Osteocyte (in vitro differentiated cells): Measurements from ENCODE around the gene ATP6V0A1. TPM values are rescaled to one million over a fixed set of nuclear protein-coding genes. Genes with fewer than 3 reads are reported as not detected.

ENCODE experiments used
- DNase-seq: peaks from one replicate; pipeline ENCODE4 v3.0.0; 2021; ENCODE audit warnings: mixed read lengths; ENCODE audit not compliant: unreplicated experiment; ENCODE audit errors: extremely low spot score
- H3K27ac Mint-ChIP-seq: one replicate; pipeline ENCODE4 v1.8.0; 2021; ENCODE audit warnings: mild to moderate bottlenecking, mixed read lengths; ENCODE audit not compliant: unreplicated experiment
- H3K27me3 Mint-ChIP-seq: one replicate; pipeline ENCODE4 v1.8.0; 2021; ENCODE audit warnings: mixed read lengths; ENCODE audit not compliant: unreplicated experiment
- H3K36me3 Mint-ChIP-seq: one replicate; pipeline ENCODE4 v1.8.0; 2021; ENCODE audit warnings: mixed read lengths; ENCODE audit not compliant: unreplicated experiment
- H3K4me1 Mint-ChIP-seq: one replicate; pipeline ENCODE4 v1.8.0; 2021; ENCODE audit warnings: mixed read lengths; ENCODE audit not compliant: unreplicated experiment
- H3K4me3 Mint-ChIP-seq: one replicate; pipeline ENCODE4 v1.8.0; 2021; ENCODE audit warnings: mild to moderate bottlenecking, moderate library complexity, mixed read lengths; ENCODE audit not compliant: unreplicated experiment
- H3K9me3 Mint-ChIP-seq: one replicate; pipeline ENCODE4 v1.8.0; 2021; ENCODE audit warnings: mixed read lengths; ENCODE audit not compliant: unreplicated experiment
- total RNA-seq: library from RNA; stranded (reverse); gene quantifications from 2 replicates; pipeline ENCODE4 v1.2.1, GENCODE V29; 2021
- TF ChIP-seq, protein P1 (sequence below): fragments of 200-600 bp; sonication (generic); IDR thresholded peaks from 2 replicates; pipeline ENCODE4 v1.5.0; 2021; ENCODE audit warnings: antibody characterized with exemption, mild to moderate bottlenecking, moderate library complexity

Gene ATP6V0A1
- total RNA-seq, 1 donor from 2014 or later, result 63.2 TPM

DNA sequence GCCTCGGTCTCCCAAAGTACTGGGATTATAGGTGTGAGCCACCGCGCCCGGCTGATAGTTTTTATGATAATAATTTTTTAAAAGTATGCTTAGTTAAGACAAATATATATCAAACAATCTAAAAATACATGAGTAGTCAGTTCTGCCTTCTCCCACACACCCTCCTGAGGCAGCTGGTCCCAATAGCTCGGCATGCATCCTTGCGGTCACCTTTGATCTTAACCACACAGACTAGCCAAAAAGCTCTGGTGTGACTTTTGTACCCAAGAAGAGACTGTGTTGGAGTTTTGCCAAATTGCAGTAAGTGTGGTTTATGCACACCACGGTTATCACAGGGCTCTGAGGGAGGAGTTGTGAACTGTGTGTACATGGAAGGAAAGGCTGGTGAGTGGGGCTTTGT is 25.6 kb downstream of the ATP6V0A1 start:
- H3K9me3 Mint-ChIP-seq, result no peaks in the 10 kb centered on the region
- no peak overlapping the region for H3K4me3 Mint-ChIP-seq
- no peak overlapping the region for H3K27ac Mint-ChIP-seq
- DNase-seq, result no peak
- no peaks in the 10 kb centered on the region for H3K27me3 Mint-ChIP-seq
- peaks cover 7% of the 10 kb centered on the region for H3K4me1 Mint-ChIP-seq
- TF ChIP-seq, protein P1, sequence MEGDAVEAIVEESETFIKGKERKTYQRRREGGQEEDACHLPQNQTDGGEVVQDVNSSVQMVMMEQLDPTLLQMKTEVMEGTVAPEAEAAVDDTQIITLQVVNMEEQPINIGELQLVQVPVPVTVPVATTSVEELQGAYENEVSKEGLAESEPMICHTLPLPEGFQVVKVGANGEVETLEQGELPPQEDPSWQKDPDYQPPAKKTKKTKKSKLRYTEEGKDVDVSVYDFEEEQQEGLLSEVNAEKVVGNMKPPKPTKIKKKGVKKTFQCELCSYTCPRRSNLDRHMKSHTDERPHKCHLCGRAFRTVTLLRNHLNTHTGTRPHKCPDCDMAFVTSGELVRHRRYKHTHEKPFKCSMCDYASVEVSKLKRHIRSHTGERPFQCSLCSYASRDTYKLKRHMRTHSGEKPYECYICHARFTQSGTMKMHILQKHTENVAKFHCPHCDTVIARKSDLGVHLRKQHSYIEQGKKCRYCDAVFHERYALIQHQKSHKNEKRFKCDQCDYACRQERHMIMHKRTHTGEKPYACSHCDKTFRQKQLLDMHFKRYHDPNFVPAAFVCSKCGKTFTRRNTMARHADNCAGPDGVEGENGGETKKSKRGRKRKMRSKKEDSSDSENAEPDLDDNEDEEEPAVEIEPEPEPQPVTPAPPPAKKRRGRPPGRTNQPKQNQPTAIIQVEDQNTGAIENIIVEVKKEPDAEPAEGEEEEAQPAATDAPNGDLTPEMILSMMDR, result no peak
- peaks cover 28% of the 10 kb centered on the region for H3K36me3 Mint-ChIP-seq

DNA sequence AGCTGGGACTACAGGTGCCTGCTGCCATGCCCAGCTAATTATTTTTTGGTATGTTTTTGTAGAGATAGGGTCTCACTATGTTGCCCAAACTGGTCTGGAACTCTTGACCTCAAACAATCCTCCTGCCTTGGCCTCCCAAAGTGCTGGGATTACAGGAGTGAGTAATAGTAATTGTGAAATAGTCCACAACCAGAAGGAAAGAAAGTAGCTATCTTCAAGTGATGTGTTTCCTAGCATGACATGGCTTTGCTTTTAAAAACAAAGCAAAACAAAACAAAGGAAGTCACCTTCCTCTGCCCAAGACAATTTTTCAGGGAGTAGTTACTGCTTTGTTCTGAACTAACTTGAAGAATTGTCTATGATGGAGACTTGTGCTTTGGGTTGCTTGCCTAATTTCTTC is 27.0 kb downstream of the ATP6V0A1 start:
- no peak overlapping the region for H3K27ac Mint-ChIP-seq
- no peak for DNase-seq
- TF ChIP-seq, protein P1, result no peak
- H3K4me1 Mint-ChIP-seq, result peaks cover 7% of the 10 kb centered on the region
- no peaks in the 10 kb centered on the region for H3K27me3 Mint-ChIP-seq
- H3K36me3 Mint-ChIP-seq, result peaks cover 33% of the 10 kb centered on the region
- H3K4me3 Mint-ChIP-seq, result no peak overlapping the region
- no peaks in the 10 kb centered on the region for H3K9me3 Mint-ChIP-seq

DNA sequence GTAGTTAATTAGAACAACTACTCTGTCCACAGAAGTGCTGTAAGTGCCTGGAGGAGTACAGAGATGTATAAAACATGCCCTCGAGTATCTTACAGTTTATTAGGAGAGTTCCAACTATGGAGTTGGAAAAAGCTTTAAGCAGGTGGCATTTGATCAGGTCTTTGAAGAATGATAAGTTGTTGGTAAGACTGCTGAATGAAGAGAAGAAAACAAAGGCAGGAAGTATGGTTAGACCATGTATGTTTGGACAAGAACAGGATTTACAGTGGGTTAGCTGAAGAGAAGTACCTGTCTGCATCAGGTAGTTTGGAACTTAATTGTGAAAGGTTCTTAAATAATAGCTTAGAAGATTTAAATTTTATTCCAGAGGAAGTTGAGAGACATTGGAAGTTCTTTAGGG is 29.4 kb downstream of the ATP6V0A1 start:
- Mint-ChIP-seq H3K36me3 (peaks cover 36% of the 10 kb centered on the region), H3K4me1 (peaks cover 3% of the 10 kb centered on the region), H3K4me3 (no peak overlapping the region), H3K27ac (no peak overlapping the region), H3K9me3 (no peaks in the 10 kb centered on the region), H3K27me3 (no peaks in the 10 kb centered on the region)
- no peak for DNase-seq
- TF ChIP-seq, protein P1, result no peak

GRCh38 chr17:42493319-42493718 is 34.6 kb downstream of the ATP6V0A1 start:
- H3K4me1 Mint-ChIP-seq, result no peaks in the 10 kb centered on the region
- H3K36me3 Mint-ChIP-seq, result peaks cover 38% of the 10 kb centered on the region
- no peak overlapping the region for H3K4me3 Mint-ChIP-seq
- H3K9me3 Mint-ChIP-seq, result no peaks in the 10 kb centered on the region
- TF ChIP-seq, protein P1, result no peak
- no peak overlapping the region for H3K27ac Mint-ChIP-seq
- no peaks in the 10 kb centered on the region for H3K27me3 Mint-ChIP-seq
- DNase-seq, result no peak

GRCh38 chr17:42494673-42495072 is 36.0 kb downstream of the ATP6V0A1 start:
- H3K36me3 Mint-ChIP-seq, result peaks cover 39% of the 10 kb centered on the region
- no peaks in the 10 kb centered on the region for H3K4me1 Mint-ChIP-seq
- TF ChIP-seq, protein P1, result no peak
- H3K27ac Mint-ChIP-seq, result no peak overlapping the region
- no peaks in the 10 kb centered on the region for H3K27me3 Mint-ChIP-seq
- H3K9me3 Mint-ChIP-seq, result no peaks in the 10 kb centered on the region
- H3K4me3 Mint-ChIP-seq, result no peak overlapping the region
- no peak for DNase-seq
